H1 (cell line): ENCODE results near the gene NONO. TPM values are rescaled to one million over a fixed set of nuclear protein-coding genes. Genes with fewer than 3 reads are reported as not detected.
"Not testable (repeated sequence)": the region's sequence is repeated elsewhere in the genome, so short reads cannot be mapped to it uniquely, and the experiment has no call there.

Source experiments
- CTCF ChIA-PET: fragments of 300-600 bp; sonication (Branson Sonifier 250); formaldehyde crosslinking; loops from one replicate; lab custom pipeline; 2021; ENCODE audit not compliant: partially characterized antibody; lab: Charles Lee
- POLR2A ChIA-PET: fragments of 300-600 bp; sonication (Branson Sonifier 250); formaldehyde crosslinking; loops from one replicate; lab custom pipeline; 2021; ENCODE audit warnings: inconsistent platforms; ENCODE audit not compliant: partially characterized antibody; lab: Charles Lee
- DNase-seq, 2 experiments: peaks; one replicate each; pipeline versions ENCODE4 v3.0.0 to v3.0.0-alpha.2; 2010 to 2022; ENCODE audit warnings: low spot score in 2 of 2, low read depth in 1 of 2, mixed read lengths in 1 of 2
- FAIRE-seq: peaks from 2 replicates; lab custom pipeline; 2011; peaks lifted over from hg19 to GRCh38; lab: Jason Lieb, UNC
- H2AFZ ChIP-seq: 2 replicates; pipeline ENCODE4 v1.8.1; 2012; ENCODE audit warnings: low read length, inconsistent platforms
- H2AK5ac ChIP-seq: 2 replicates; pipeline ENCODE4 v1.6.1; 2013; ENCODE audit warnings: low read depth, low read length
- H2BK120ac ChIP-seq: replicated peaks from 2 replicates; pipeline ENCODE3; 2013; ENCODE audit warnings: low read depth, low read length, inconsistent platforms
- H2BK12ac ChIP-seq: 2 replicates; pipeline ENCODE4 v1.6.1; 2013; ENCODE audit warnings: low read depth, low read length
- H2BK15ac ChIP-seq: 2 replicates; pipeline ENCODE4 v1.6.1; 2013; ENCODE audit warnings: low read length
- H2BK20ac ChIP-seq: 2 replicates; pipeline ENCODE4 v1.6.1; 2013; ENCODE audit warnings: low read length
- H2BK5ac ChIP-seq: 2 replicates; pipeline ENCODE4 v1.6.1; 2013; ENCODE audit warnings: low read depth, low read length
- H3K14ac ChIP-seq: 2 replicates; pipeline ENCODE4 v1.6.1; 2013; ENCODE audit warnings: inconsistent platforms; ENCODE audit not compliant: insufficient read length
- H3K18ac ChIP-seq: 2 replicates; pipeline ENCODE4 v1.6.1; 2013; ENCODE audit warnings: low read length; ENCODE audit errors: extremely low read depth
- H3K23ac ChIP-seq: 2 replicates; pipeline ENCODE4 v1.6.1; 2013; ENCODE audit warnings: inconsistent platforms; ENCODE audit not compliant: insufficient read length
- H3K23me2 ChIP-seq: 2 replicates; pipeline ENCODE4 v1.6.1; 2013; ENCODE audit warnings: low read depth, low read length
- H3K27ac ChIP-seq: 2 replicates; pipeline ENCODE4 v1.6.1; 2011; ENCODE audit warnings: low read depth, low read length, inconsistent platforms
- H3K27me3 ChIP-seq, 4 experiments: replicated peaks in 1 of 4; 1 replicate in 1 of 4; 2 replicates in 3 of 4; pipeline versions ENCODE4 v1.6.1 to v1.8.1; 2011 to 2013; ENCODE audit warnings: low read length in 3 of 4, mild to moderate bottlenecking in 3 of 4, inconsistent platforms in 2 of 4, mixed read lengths in 2 of 4, moderate library complexity in 1 of 4; ENCODE audit not compliant: control insufficient read depth in 3 of 4, insufficient read depth in 3 of 4; ENCODE audit errors: extremely low read depth in 1 of 4
- H3K36me3 ChIP-seq, 4 experiments: 2 replicates each; pipeline versions ENCODE4 v1.6.1 to v1.8.1; 2011 to 2013; ENCODE audit warnings: mild to moderate bottlenecking in 4 of 4, low read length in 3 of 4, moderate library complexity in 2 of 4, control low read depth in 1 of 4, inconsistent platforms in 1 of 4; ENCODE audit not compliant: insufficient read depth in 4 of 4, control insufficient read depth in 2 of 4
- H3K4ac ChIP-seq: replicated peaks from 2 replicates; pipeline ENCODE3; 2013; ENCODE audit warnings: low read length, low read depth, mixed read lengths, inconsistent platforms; ENCODE audit not compliant: insufficient read length
- H3K4me1 ChIP-seq, 4 experiments: replicated peaks in 1 of 4; 1 replicate in 1 of 4; 2 replicates in 3 of 4; pipeline versions ENCODE4 v1.6.1 to v1.8.1; 2011 to 2013; ENCODE audit warnings: low read length in 3 of 4, inconsistent platforms in 2 of 4, mixed read lengths in 1 of 4; ENCODE audit not compliant: insufficient read depth in 4 of 4, control insufficient read depth in 3 of 4
- H3K4me2 ChIP-seq, 2 experiments: 2 replicates each; pipeline versions ENCODE4 v1.6.1 to v1.8.1; 2011 to 2013; ENCODE audit warnings: low read depth in 2 of 2, low read length in 2 of 2, control low read depth in 1 of 2, inconsistent platforms in 1 of 2, mild to moderate bottlenecking in 1 of 2; ENCODE audit not compliant: insufficient read depth in 1 of 2
- H3K4me3 ChIP-seq, 4 experiments: fragments of 200-600, 300-600 bp in 1 of 4; sonication (generic), shearing (Covaris generic), sonication (Bioruptor Twin) in 1 of 4; 2 replicates each; pipeline versions ENCODE4 v1.5.1 to v1.8.1; 2011 to 2016; ENCODE audit warnings: low read length in 4 of 4, low read depth in 3 of 4, control low read depth in 2 of 4, inconsistent platforms in 2 of 4, mild to moderate bottlenecking in 2 of 4, mixed read lengths in 1 of 4, moderate library complexity in 1 of 4; ENCODE audit not compliant: insufficient read depth in 2 of 4; ENCODE audit errors: extremely low read depth in 1 of 4
- H3K56ac ChIP-seq: replicated peaks from 2 replicates; pipeline ENCODE3; 2013; ENCODE audit warnings: low read depth, mild to moderate bottlenecking, mixed read lengths, low read length, inconsistent platforms; ENCODE audit not compliant: insufficient read length
- H3K79me1 ChIP-seq: 2 replicates; pipeline ENCODE4 v1.6.1; 2013; ENCODE audit warnings: low read depth, low read length, control low read depth
- H3K79me2 ChIP-seq, 2 experiments: 2 replicates each; pipeline versions ENCODE4 v1.6.1 to v1.8.1; 2012 to 2013; ENCODE audit warnings: low read length in 2 of 2, mild to moderate bottlenecking in 2 of 2, inconsistent platforms in 1 of 2; ENCODE audit not compliant: insufficient read depth in 2 of 2, control insufficient read depth in 1 of 2
- H3K9ac ChIP-seq, 4 experiments: replicated peaks in 1 of 4; 1 replicate in 1 of 4; 2 replicates in 3 of 4; pipeline versions ENCODE4 v1.6.1 to v1.8.1; 2011 to 2013; ENCODE audit warnings: low read depth in 3 of 4, low read length in 3 of 4, control low read depth in 2 of 4, mild to moderate bottlenecking in 2 of 4, moderate library complexity in 2 of 4, inconsistent platforms in 1 of 4; ENCODE audit errors: extremely low read depth in 1 of 4
- H3K9me3 ChIP-seq, 2 experiments: 2 replicates each; pipeline versions ENCODE4 v1.6.1 to v1.8.1; 2012 to 2013; ENCODE audit warnings: mild to moderate bottlenecking in 2 of 2, moderate library complexity in 2 of 2, control low read depth in 1 of 2, inconsistent platforms in 1 of 2, low read depth in 1 of 2, low read length in 1 of 2, mixed read lengths in 1 of 2; ENCODE audit not compliant: insufficient read depth in 2 of 2
- H4K20me1 ChIP-seq, 2 experiments: replicated peaks in 1 of 2; 2 replicates each; pipeline versions ENCODE3 to v1.8.1; 2011 to 2013; ENCODE audit warnings: inconsistent platforms in 2 of 2, low read length in 2 of 2, mild to moderate bottlenecking in 1 of 2; ENCODE audit not compliant: insufficient read depth in 2 of 2, control insufficient read depth in 1 of 2
- H4K5ac ChIP-seq: 2 replicates; pipeline ENCODE4 v1.6.1; 2013; ENCODE audit warnings: low read length, low read depth, mixed read lengths, inconsistent platforms; ENCODE audit not compliant: insufficient read length
- H4K8ac ChIP-seq: 2 replicates; pipeline ENCODE4 v1.8.0; 2013; ENCODE audit warnings: mild to moderate bottlenecking, moderate library complexity, low read length, inconsistent platforms; ENCODE audit not compliant: insufficient read depth; ENCODE audit errors: extremely low read depth
- H4K91ac ChIP-seq: replicated peaks from 2 replicates; pipeline ENCODE3; 2013; ENCODE audit warnings: low read length, mixed read lengths, inconsistent platforms; ENCODE audit not compliant: insufficient read length
- polyA plus RNA-seq, 7 experiments: library from polyadenylated mRNA; depleted of rRNA in 3 of 7; stranded (reverse) in 5 of 7; unstranded in 2 of 7; fragments of >200 nt in 5 of 7; fragments of 200-250 nt in 2 of 7; gene quantifications; 1 replicate in 5 of 7; 2 replicates in 1 of 7; 4 replicates in 1 of 7; pipeline versions ENCODE4 v1.2.1 to v1.2.3, GENCODE V29; 2011 to 2013; ENCODE audit warnings: missing spikeins in 2 of 7, mixed read lengths in 2 of 7
- total RNA-seq: library from RNA; stranded (reverse); fragmentation: NEBNext Ultra II Directional; extraction: Animal tissue kit (Norgen Biotek cat#: 25700); gene quantifications from 2 replicates; pipeline ENCODE4 v1.2.1, GENCODE V29; 2021

Gene NONO
- total and polyA plus RNA-seq, 2 of the 8 experiments (the other 6 are each of a cell fraction or from before 2014, with no cell fraction given), result 641 to 728 TPM

- FAIRE-seq, H3K27me3 ChIP-seq, H4K5ac ChIP-seq, H2AFZ ChIP-seq, H3K23me2 ChIP-seq, H2BK5ac ChIP-seq, CTCF ChIA-PET, H3K36me3 ChIP-seq, H3K79me2 ChIP-seq, H4K20me1 ChIP-seq, H2BK12ac ChIP-seq, H4K91ac ChIP-seq, H3K4me2 ChIP-seq, H3K23ac ChIP-seq, H4K8ac ChIP-seq, H3K9me3 ChIP-seq, H3K4me1 ChIP-seq, H3K14ac ChIP-seq, H2BK120ac ChIP-seq, H2BK15ac ChIP-seq, H3K9ac ChIP-seq, H3K4me3 ChIP-seq, H3K56ac ChIP-seq, DNase-seq, H3K4ac ChIP-seq, H2AK5ac ChIP-seq, POLR2A ChIA-PET, H3K18ac ChIP-seq, H2BK20ac ChIP-seq, H3K79me1 ChIP-seq, H3K27ac ChIP-seq: not testable (repeated sequence)
Observed at GRCh38 chrX:71268624-71269023, 14.8 kb upstream of the NONO start.
